Measurements from ENCODE around the gene MAPK9.

MAPK9 gene

DNA sequence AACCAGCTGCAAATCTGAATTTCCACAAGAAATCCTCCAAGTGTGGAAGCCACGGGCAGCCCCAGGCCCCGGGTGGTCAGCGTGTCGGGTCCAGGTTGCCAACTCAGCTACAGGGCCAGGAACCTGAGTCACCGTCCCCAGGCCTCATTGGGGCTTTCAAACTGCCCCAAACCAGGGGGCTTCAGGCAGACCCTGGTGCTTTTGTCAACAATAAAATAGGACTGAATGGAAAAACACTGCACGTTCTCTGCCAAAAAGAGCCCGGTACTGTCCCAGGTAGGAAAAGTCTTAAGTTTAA, 37.2 kb upstream of the MAPK9 start:
- H3K79me2 ChIP-seq (ENCODE audit: control insufficient read depth, insufficient read depth, low read length, poor library complexity) = no peaks in the 10 kb centered on the region
- no peak overlapping the region for H3K18ac ChIP-seq (ENCODE audit: low read length)
- no peak overlapping the region for H4K8ac ChIP-seq (ENCODE audit: low read depth, low read length)
- no peak overlapping the region for H3K23ac ChIP-seq (ENCODE audit: low read length)
- H3K14ac ChIP-seq (ENCODE audit: low read length) = no peak overlapping the region
- H2BK5ac ChIP-seq (ENCODE audit: low read depth, low read length, poor library complexity) = no peak overlapping the region
- no peak overlapping the region for H3K4me2 ChIP-seq (ENCODE audit: low read length)
- no peak overlapping the region for H2AK5ac ChIP-seq (ENCODE audit: low read length)
- no peaks in the 10 kb centered on the region for H3K36me3 ChIP-seq (ENCODE audit: control insufficient read depth in 1 of 2, insufficient read depth in 2 of 2, low read length in 2 of 2)
- H3K4me3 ChIP-seq (ENCODE audit: low read depth, low read length) = no peak overlapping the region
- no peak overlapping the region for H2AFZ ChIP-seq (ENCODE audit: insufficient read depth, low read length, poor library complexity)
- H3K4me1 ChIP-seq (ENCODE audit: control insufficient read depth in 1 of 2, insufficient read depth in 2 of 2, low read length in 2 of 2) = peaks cover 9% of the 10 kb centered on the region in 2 experiments
- H3K4ac ChIP-seq (ENCODE audit: low read depth, low read length) = no peak overlapping the region
- no peak overlapping the region for H3K9ac ChIP-seq (ENCODE audit: low read length)
- H3K27ac ChIP-seq (ENCODE audit: low read depth, low read length) = no peak overlapping the region
- no peaks in the 10 kb centered on the region for H3K9me3 ChIP-seq (ENCODE audit: insufficient read depth, low read depth, low read length)
- no peak overlapping the region for H4K91ac ChIP-seq (ENCODE audit: low read depth, low read length)
- no peaks in the 10 kb centered on the region for H3K27me3 ChIP-seq (ENCODE audit: insufficient read depth, low read length)
- peaks cover 3% of the 10 kb centered on the region for H3K79me1 ChIP-seq (ENCODE audit: low read length)
- no peak for DNase-seq
- H4K12ac ChIP-seq (ENCODE audit: low read depth, low read length) = no peak overlapping the region
- WGBS (ENCODE audit: extremely low coverage, insufficient coverage, insufficient read length) = no CpG with 5 or more reads among the region's 7 CpGs
- no peak overlapping the region for H2BK120ac ChIP-seq (ENCODE audit: insufficient read depth, low read length, poor library complexity)
- H2BK12ac ChIP-seq (ENCODE audit: low read length) = no peak overlapping the region

DNA sequence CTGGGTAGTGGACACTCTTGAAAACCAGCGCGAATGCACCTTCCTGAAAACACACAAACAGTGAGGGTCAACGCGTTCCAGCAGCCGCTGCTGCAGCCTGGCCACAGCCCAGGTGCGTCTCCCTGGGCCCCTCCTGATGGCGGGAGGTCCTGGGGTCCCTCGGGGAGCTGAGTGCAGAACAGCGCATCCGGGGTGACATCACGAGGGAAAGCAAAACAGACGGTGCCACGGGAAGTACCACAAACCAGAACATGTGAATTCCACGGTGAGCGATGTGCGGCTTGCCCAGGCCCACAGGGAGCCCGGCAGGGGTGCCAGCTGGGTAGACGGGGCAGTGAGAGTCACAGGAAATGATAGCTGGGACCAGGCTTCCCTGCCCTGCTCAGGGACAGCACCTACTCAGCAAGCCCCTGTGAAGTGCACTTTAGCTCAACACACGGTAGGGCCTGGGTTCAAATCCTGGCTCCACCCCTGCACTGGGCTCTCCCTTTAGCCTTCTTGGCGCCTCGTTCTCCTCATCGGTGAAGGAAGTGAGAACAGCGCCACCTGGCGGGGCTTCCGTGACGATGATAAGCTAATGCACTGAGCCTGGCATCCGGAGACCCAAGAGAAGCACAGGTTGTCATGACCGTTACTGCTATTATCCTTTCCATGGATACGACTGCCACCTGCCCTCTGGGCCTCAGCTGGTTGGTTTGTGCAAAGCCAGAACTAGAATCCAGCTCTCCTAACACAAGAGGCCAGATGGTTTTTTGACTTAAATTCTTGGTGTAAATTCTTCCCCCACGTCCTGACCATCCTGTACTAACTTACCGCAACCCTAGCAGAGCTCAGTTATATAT, 36.6 kb upstream of the MAPK9 start:
- no CpG with 5 or more reads among the region's 31 CpGs for WGBS (ENCODE audit: extremely low coverage, insufficient coverage, insufficient read length)
- Histone ChIP-seq H3K4me1 (ENCODE audit: control insufficient read depth in 1 of 2, insufficient read depth in 2 of 2, low read length in 2 of 2) (peaks cover 9% of the 10 kb centered on the region in 2 experiments), H2BK12ac (ENCODE audit: low read length) (no peak overlapping the region)

DNA sequence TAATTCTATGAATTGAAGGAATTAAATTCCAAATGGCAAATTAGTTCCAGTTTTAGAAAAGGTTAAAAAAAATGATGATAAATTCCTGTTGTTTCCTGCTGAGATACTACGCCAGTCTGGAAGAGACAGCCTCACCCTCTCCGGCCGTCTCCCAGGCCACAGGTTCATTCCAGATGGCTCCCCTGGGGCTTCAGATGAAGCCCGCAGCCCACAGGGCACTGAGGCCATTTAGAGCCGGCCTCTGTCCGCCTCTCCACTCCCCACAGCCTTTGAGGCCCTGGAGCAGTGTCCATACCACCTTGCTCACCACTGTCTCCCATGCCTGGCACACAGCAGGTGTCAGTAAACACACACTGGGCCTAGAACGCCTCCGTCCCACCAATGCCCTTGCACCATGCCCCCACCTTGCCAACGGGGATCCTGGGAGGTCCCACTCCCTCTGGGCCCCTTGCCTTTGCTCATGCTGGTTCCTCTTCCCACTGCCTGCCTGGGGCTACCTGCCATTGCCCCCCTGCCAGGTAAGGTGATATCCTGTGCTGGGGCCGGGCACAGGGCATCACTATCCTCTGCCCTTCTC, 35.2 kb upstream of the MAPK9 start:
- no peak overlapping the region for H3K4ac ChIP-seq (ENCODE audit: low read depth, low read length)
- no peak overlapping the region for H3K27ac ChIP-seq (ENCODE audit: low read depth, low read length)
- no peak overlapping the region for H4K12ac ChIP-seq (ENCODE audit: low read depth, low read length)
- H3K27me3 ChIP-seq (ENCODE audit: insufficient read depth, low read length) = no peaks in the 10 kb centered on the region
- H2BK12ac ChIP-seq (ENCODE audit: low read length) = no peak overlapping the region
- H2AK5ac ChIP-seq (ENCODE audit: low read length) = no peak overlapping the region
- no peaks in the 10 kb centered on the region for H3K9me3 ChIP-seq (ENCODE audit: insufficient read depth, low read depth, low read length)
- no peak overlapping the region for H3K23ac ChIP-seq (ENCODE audit: low read length)
- WGBS (ENCODE audit: extremely low coverage, insufficient coverage, insufficient read length) = no CpG with 5 or more reads among the region's 10 CpGs
- H2BK5ac ChIP-seq (ENCODE audit: low read depth, low read length, poor library complexity) = no peak overlapping the region
- no peak overlapping the region for H2BK120ac ChIP-seq (ENCODE audit: insufficient read depth, low read length, poor library complexity)
- peaks cover 3% of the 10 kb centered on the region for H3K79me1 ChIP-seq (ENCODE audit: low read length)
- no peak overlapping the region for H3K4me3 ChIP-seq (ENCODE audit: low read depth, low read length)
- H3K14ac ChIP-seq (ENCODE audit: low read length) = no peak overlapping the region
- no peak for DNase-seq
- H3K18ac ChIP-seq (ENCODE audit: low read length) = no peak overlapping the region
- H4K91ac ChIP-seq (ENCODE audit: low read depth, low read length) = no peak overlapping the region
- H2AFZ ChIP-seq (ENCODE audit: insufficient read depth, low read length, poor library complexity) = no peak overlapping the region
- no peak overlapping the region for H3K4me2 ChIP-seq (ENCODE audit: low read length)
- peaks cover 9% of the 10 kb centered on the region in 2 experiments for H3K4me1 ChIP-seq (ENCODE audit: control insufficient read depth in 1 of 2, insufficient read depth in 2 of 2, low read length in 2 of 2)
- no peaks in the 10 kb centered on the region for H3K79me2 ChIP-seq (ENCODE audit: control insufficient read depth, insufficient read depth, low read length, poor library complexity)
- H3K36me3 ChIP-seq (ENCODE audit: control insufficient read depth in 1 of 2, insufficient read depth in 2 of 2, low read length in 2 of 2) = no peaks in the 10 kb centered on the region
- no peak overlapping the region for H4K8ac ChIP-seq (ENCODE audit: low read depth, low read length)
- no peak overlapping the region for H3K9ac ChIP-seq (ENCODE audit: low read length)

More for the DNA sequence above, 36.6 kb upstream of the MAPK9 start:
- H2AFZ ChIP-seq (ENCODE audit: insufficient read depth, low read length, poor library complexity) = no peak overlapping the region
- no peaks in the 10 kb centered on the region for H3K79me2 ChIP-seq (ENCODE audit: control insufficient read depth, insufficient read depth, low read length, poor library complexity)
- no peak overlapping the region for H3K23ac ChIP-seq (ENCODE audit: low read length)
- no peak overlapping the region for H3K18ac ChIP-seq (ENCODE audit: low read length)
- no peaks in the 10 kb centered on the region for H3K36me3 ChIP-seq (ENCODE audit: control insufficient read depth in 1 of 2, insufficient read depth in 2 of 2, low read length in 2 of 2)
- H2AK5ac ChIP-seq (ENCODE audit: low read length) = no peak overlapping the region
- no peak overlapping the region for H3K27ac ChIP-seq (ENCODE audit: low read depth, low read length)
- no peak overlapping the region for H3K14ac ChIP-seq (ENCODE audit: low read length)
- no peak overlapping the region for H4K91ac ChIP-seq (ENCODE audit: low read depth, low read length)
- no peak overlapping the region for H3K4ac ChIP-seq (ENCODE audit: low read depth, low read length)
- no peak overlapping the region for H2BK120ac ChIP-seq (ENCODE audit: insufficient read depth, low read length, poor library complexity)
- H4K12ac ChIP-seq (ENCODE audit: low read depth, low read length) = no peak overlapping the region
- no peaks in the 10 kb centered on the region for H3K27me3 ChIP-seq (ENCODE audit: insufficient read depth, low read length)
- peaks cover 3% of the 10 kb centered on the region for H3K79me1 ChIP-seq (ENCODE audit: low read length)
- no peak overlapping the region for H4K8ac ChIP-seq (ENCODE audit: low read depth, low read length)
- peak; percentile 91 to 98 for DNase-seq
- H3K4me2 ChIP-seq (ENCODE audit: low read length) = no peak overlapping the region
- no peak overlapping the region for H3K4me3 ChIP-seq (ENCODE audit: low read depth, low read length)
- H3K9me3 ChIP-seq (ENCODE audit: insufficient read depth, low read depth, low read length) = no peaks in the 10 kb centered on the region
- H2BK5ac ChIP-seq (ENCODE audit: low read depth, low read length, poor library complexity) = no peak overlapping the region
- H3K9ac ChIP-seq (ENCODE audit: low read length) = no peak overlapping the region

DNA sequence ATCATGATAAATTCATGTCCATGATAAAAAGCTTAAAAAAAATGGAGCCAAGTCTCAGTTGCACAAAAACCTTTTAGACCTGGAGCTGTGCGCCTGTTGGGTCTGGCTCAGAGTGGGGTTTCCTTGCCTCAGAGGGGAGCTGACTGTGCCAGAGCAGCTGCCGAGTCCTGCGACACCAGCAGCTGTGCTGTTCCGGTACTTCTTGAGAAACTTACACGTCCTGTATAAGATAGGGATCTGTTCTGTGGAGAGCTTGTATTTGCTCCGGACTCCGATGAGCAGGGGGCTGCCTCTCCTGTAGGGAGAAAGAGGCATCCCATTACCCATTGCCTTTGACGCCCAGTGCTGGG, 32.7 kb upstream of the MAPK9 start:
- no peaks in the 10 kb centered on the region for H3K79me1 ChIP-seq (ENCODE audit: low read length)
- no peak overlapping the region for H3K4ac ChIP-seq (ENCODE audit: low read depth, low read length)
- H3K4me1 ChIP-seq (ENCODE audit: control insufficient read depth in 1 of 2, insufficient read depth in 2 of 2, low read length in 2 of 2) = no peaks in the 10 kb centered on the region
- H3K36me3 ChIP-seq (ENCODE audit: control insufficient read depth in 1 of 2, insufficient read depth in 2 of 2, low read length in 2 of 2) = no peaks in the 10 kb centered on the region
- H4K12ac ChIP-seq (ENCODE audit: low read depth, low read length) = no peak overlapping the region
- no peak overlapping the region for H3K4me3 ChIP-seq (ENCODE audit: low read depth, low read length)
- H3K9me3 ChIP-seq (ENCODE audit: insufficient read depth, low read depth, low read length) = peaks cover 2% of the 10 kb centered on the region
- no peak overlapping the region for H3K23ac ChIP-seq (ENCODE audit: low read length)
- H4K8ac ChIP-seq (ENCODE audit: low read depth, low read length) = no peak overlapping the region
- no peak overlapping the region for H2AFZ ChIP-seq (ENCODE audit: insufficient read depth, low read length, poor library complexity)
- H3K79me2 ChIP-seq (ENCODE audit: control insufficient read depth, insufficient read depth, low read length, poor library complexity) = no peaks in the 10 kb centered on the region
- no peak overlapping the region for H2BK5ac ChIP-seq (ENCODE audit: low read depth, low read length, poor library complexity)
- WGBS (ENCODE audit: extremely low coverage, insufficient coverage, insufficient read length) = no CpG with 5 or more reads among the region's 8 CpGs
- no peaks in the 10 kb centered on the region for H3K27me3 ChIP-seq (ENCODE audit: insufficient read depth, low read length)
- H4K91ac ChIP-seq (ENCODE audit: low read depth, low read length) = no peak overlapping the region
- H2AK5ac ChIP-seq (ENCODE audit: low read length) = no peak overlapping the region
- H3K14ac ChIP-seq (ENCODE audit: low read length) = no peak overlapping the region
- no peak overlapping the region for H3K4me2 ChIP-seq (ENCODE audit: low read length)
- H2BK12ac ChIP-seq (ENCODE audit: low read length) = no peak overlapping the region
- no peak overlapping the region for H3K9ac ChIP-seq (ENCODE audit: low read length)
- H2BK120ac ChIP-seq (ENCODE audit: insufficient read depth, low read length, poor library complexity) = no peak overlapping the region
- no peak overlapping the region for H3K27ac ChIP-seq (ENCODE audit: low read depth, low read length)
- no peak overlapping the region for H3K18ac ChIP-seq (ENCODE audit: low read length)
- no peak for DNase-seq

All from trophoblast cell (in vitro differentiated cells and primary cell).